ENCODE measurements around the gene SHC2. TPM values are rescaled to one million over a fixed set of nuclear protein-coding genes. Genes with fewer than 3 reads are reported as not detected.

SHC2 gene
- polyA plus RNA-seq, 1 donor from 2014 or later = not detected

DNA sequence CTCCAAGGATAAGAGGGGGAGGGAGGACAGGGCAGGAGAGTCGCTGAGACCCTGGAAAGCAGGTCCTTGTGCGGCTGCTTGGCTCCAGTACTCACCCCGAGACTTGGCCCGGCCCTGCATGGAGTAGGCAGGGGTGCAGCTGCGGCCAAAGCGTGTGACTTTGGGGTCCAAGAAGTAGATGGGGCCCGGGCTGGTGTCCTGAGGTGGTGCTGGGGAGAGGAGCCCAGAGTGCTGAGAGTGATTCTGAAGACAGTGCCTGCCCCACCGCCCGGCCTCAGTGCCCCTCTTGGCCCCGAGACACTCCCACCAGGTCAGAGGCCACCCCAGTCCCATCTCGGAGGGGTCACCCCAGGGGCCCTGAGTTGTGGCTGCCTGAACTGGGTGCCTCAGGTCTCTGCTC is 6.7 kb upstream of the SHC2 start:
- Mint-ChIP-seq H3K36me3 (no peaks in the 10 kb centered on the region), H3K4me3 (no peak overlapping the region), H3K27me3 (peaks cover 3% of the 10 kb centered on the region), H3K4me1 (no peaks in the 10 kb centered on the region), H3K27ac (peak overlapping the region in 1 of 3 donors; percentile 69), H3K9me3 (no peaks in the 10 kb centered on the region)

- H3K36me3 Mint-ChIP-seq = no peaks in the 10 kb centered on the region
- peaks cover 10% of the 10 kb centered on the region for H3K27me3 Mint-ChIP-seq
- H3K4me3 Mint-ChIP-seq = peak overlapping the region in 1 of 4 donors; percentile 25
- H3K9me3 Mint-ChIP-seq = no peaks in the 10 kb centered on the region
- no peak overlapping the region for H3K27ac Mint-ChIP-seq
- H3K4me1 Mint-ChIP-seq = no peaks in the 10 kb centered on the region
Measured at GRCh38 chr19:465056-465816, 4.4 kb upstream of the SHC2 start.

DNA sequence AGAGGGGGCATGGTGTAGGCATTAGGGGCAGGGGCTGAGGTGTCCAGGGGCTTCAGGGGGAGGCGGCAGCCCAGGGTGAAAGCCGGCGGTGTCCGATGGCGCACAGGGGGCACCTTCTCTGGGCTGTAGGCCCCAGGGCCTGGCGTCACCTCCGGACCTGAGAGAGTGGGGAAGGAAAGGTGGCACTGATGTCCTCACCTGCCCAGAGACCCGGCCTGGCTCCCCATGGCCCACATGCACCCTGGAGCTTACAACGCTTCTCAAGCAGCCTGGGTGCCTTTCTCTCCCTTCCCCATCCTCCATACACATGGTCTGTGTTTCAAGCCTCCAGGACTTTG is 3.3 kb upstream of the SHC2 start:
- Mint-ChIP-seq H3K27me3 (peaks cover 15% of the 10 kb centered on the region), H3K36me3 (no peaks in the 10 kb centered on the region), H3K4me3 (no peak overlapping the region), H3K27ac (no peak overlapping the region), H3K9me3 (no peaks in the 10 kb centered on the region), H3K4me1 (peaks cover 0 to 4% (median 0%) of the 10 kb centered on the region in 3 donors)

GRCh38 chr19:463483-464207 is 2.8 kb upstream of the SHC2 start:
- no peaks in the 10 kb centered on the region for H3K9me3 Mint-ChIP-seq
- no peak overlapping the region for H3K4me3 Mint-ChIP-seq
- no peaks in the 10 kb centered on the region for H3K36me3 Mint-ChIP-seq
- peaks cover 0 to 4% (median 0%) of the 10 kb centered on the region in 3 donors for H3K4me1 Mint-ChIP-seq
- H3K27ac Mint-ChIP-seq = no peak overlapping the region
- peaks cover 15% of the 10 kb centered on the region for H3K27me3 Mint-ChIP-seq

DNA sequence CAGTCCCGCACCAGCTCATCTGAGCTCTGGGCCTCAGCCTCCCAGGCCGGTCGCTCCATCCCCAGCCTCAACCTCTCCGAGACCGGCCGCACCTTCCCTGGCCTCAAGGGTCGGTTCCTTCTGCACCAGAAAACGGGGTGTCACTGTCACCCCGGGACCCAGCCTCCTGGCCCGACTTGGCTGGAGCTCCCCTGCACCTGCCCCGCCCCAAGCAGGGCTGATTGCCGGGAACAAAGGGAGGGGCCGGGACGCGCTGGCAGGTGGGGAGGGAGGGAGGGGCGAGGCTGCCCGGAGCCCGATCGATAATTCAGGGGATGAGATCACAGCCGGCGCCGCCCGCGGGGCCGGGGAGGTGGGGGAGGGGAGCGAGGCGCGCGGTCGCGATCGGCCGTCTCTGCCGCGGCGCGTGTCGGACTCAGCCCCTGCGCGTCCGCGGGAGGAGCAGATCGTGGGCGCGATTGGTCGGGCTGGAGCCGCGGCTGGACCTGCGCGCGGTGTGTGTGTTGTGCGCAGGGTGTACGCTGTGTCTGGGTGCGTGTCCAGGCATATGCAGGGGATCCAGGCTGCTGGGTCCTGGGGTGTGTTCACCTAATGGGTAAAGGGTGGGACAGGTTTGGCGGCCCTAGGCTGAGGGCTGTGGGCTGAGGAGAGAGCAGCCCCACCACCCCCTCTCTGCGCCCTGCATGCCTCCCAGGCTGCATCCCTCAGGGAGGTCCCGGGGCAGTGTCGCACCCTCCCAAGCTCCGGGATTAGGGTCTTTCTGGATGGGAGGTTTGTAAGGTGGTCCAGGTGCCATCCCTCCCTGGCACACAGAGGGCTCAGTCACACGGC is 1.1 kb upstream of the SHC2 start:
- peaks cover 0 to 4% (median 0%) of the 10 kb centered on the region in 3 donors for H3K4me1 Mint-ChIP-seq
- no peaks in the 10 kb centered on the region for H3K36me3 Mint-ChIP-seq
- no peaks in the 10 kb centered on the region for H3K9me3 Mint-ChIP-seq
- H3K27me3 Mint-ChIP-seq = peaks cover 15% of the 10 kb centered on the region
- peak overlapping the region in 3 of 4 donors; percentile 47 to 66 (median 55) for H3K4me3 Mint-ChIP-seq
- no peak overlapping the region for H3K27ac Mint-ChIP-seq

- Mint-ChIP-seq H3K4me1 (peaks cover 0 to 4% (median 0%) of the 10 kb centered on the region in 3 donors), H3K27me3 (peaks cover 15% of the 10 kb centered on the region), H3K4me3 (peak overlapping the region; percentile 60 to 82 (median 68)), H3K36me3 (no peaks in the 10 kb centered on the region), H3K9me3 (no peaks in the 10 kb centered on the region), H3K27ac (peak overlapping the region in 1 of 3 donors; percentile 60)
Measured at GRCh38 chr19:459724-460511, 915 bp downstream of the SHC2 start.

DNA sequence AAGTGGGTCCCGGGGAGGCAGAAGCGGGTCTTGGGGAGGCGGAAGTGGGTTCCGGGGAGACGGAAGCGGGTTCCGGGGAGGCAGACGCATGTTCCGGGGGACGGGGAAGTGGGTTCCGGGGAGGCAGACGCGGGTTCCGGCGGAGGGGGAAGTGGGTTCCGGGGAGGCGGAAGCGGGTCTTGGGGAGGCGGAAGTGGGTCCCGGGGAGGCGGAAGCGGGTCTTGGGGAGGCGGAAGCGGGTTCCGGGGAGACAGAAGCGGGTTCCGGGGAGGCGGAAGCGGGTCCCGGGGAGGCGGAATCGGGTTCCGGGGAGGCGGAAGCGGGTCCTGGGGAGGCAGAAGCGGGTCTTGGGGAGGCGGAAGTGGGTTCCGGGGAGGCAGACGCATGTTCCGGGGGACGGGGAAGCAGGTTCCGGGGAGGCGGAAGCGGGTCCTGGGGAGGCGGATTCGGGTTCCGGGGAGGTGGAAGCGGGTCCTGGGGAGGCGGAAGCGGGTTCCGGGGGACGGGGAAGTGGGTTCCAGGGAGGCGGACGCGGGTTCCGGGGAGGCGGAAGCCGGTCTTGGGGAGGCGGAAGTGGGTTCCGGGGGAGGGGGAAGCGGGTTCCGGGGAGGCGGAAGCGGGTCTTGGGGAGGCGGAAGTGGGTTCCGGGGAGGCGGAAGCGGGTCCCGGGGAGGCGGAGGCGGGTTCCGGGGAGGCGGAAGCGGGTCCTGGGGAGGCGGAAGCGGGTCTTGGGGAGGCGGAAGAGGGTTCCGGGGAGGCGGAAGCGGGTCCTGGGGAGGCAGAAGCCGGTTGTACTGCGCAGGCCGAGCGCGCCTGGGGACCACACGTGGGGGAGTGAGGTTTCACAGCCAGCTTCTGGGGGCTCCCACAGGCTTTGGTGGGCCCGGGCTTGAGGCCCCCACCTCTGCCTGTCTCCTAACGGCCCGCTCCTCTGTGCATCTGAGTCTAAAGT is 2.5 kb downstream of the SHC2 start:
- Mint-ChIP-seq H3K36me3 (no peaks in the 10 kb centered on the region), H3K4me1 (peaks cover 0 to 4% (median 0%) of the 10 kb centered on the region in 3 donors), H3K4me3 (no peak overlapping the region), H3K27me3 (peaks cover 15% of the 10 kb centered on the region), H3K9me3 (no peaks in the 10 kb centered on the region), H3K27ac (no peak overlapping the region)

DNA sequence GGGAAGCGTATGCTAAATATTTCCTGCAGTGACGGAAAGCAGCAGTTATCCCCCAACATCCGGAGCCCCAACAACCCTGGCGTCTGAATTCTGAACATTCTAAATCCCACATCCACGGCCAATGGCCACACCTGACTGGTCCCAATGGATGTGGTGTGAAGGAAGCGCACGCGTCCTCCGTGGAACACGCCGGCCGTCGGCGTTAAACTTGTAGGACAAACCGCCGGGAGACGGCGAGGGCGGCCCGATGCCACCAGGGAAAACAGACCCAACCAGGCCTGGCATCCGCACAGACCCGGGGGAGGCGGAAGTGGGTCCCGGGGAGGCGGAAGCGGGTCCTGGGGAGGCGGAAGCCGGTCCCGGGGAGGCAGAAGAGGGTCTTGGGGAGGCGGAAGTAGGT is 3.2 kb downstream of the SHC2 start:
- Mint-ChIP-seq H3K27ac (peak overlapping the region in 1 of 3 donors; percentile 62), H3K36me3 (no peaks in the 10 kb centered on the region), H3K4me3 (no peak overlapping the region)

DNA sequence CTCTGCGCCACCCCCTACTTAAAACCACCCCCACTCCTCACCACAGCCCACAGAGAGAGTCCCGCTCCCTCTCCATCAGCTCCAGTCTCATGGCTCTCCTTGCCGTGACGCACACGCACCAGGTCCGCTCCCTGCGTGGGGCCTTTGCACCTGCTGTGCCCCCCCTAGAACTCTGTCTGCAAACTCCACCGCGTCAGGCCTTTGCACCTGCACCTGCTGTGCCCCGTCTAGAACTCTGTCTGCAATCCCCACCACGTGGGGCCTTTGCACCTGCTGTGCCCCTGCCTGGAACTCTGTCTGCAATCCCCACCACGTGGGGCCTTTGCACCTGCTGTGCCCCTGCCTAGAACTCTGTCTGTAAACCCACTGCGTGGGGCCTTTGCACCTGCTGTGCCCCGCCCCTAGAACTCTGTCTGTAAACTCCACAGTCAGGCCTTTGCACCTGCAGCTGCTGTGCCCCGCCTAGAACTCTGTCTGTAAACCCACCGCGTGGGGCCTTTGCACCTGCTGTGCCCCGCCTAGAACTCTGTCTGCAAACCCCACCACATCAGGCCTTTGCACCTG is 4.2 kb downstream of the SHC2 start:
- no peak overlapping the region for H3K4me3 Mint-ChIP-seq
- H3K27ac Mint-ChIP-seq = no peak overlapping the region
- no peaks in the 10 kb centered on the region for H3K9me3 Mint-ChIP-seq
- H3K27me3 Mint-ChIP-seq = peaks cover 7% of the 10 kb centered on the region
- H3K36me3 Mint-ChIP-seq = no peaks in the 10 kb centered on the region
- peaks cover 0 to 4% (median 0%) of the 10 kb centered on the region in 3 donors for H3K4me1 Mint-ChIP-seq

More for the DNA sequence above, 3.2 kb downstream of the SHC2 start:
- H3K9me3 Mint-ChIP-seq = no peaks in the 10 kb centered on the region
- H3K27me3 Mint-ChIP-seq = peaks cover 12% of the 10 kb centered on the region
- H3K4me1 Mint-ChIP-seq = peaks cover 0 to 4% (median 0%) of the 10 kb centered on the region in 3 donors

GRCh38 chr19:455851-456546 is 4.8 kb downstream of the SHC2 start:
- Mint-ChIP-seq H3K4me1 (peaks cover 0 to 4% (median 0%) of the 10 kb centered on the region in 3 donors), H3K36me3 (no peaks in the 10 kb centered on the region), H3K27ac (no peak overlapping the region), H3K9me3 (no peaks in the 10 kb centered on the region), H3K4me3 (no peak overlapping the region), H3K27me3 (peaks cover 5% of the 10 kb centered on the region)

DNA sequence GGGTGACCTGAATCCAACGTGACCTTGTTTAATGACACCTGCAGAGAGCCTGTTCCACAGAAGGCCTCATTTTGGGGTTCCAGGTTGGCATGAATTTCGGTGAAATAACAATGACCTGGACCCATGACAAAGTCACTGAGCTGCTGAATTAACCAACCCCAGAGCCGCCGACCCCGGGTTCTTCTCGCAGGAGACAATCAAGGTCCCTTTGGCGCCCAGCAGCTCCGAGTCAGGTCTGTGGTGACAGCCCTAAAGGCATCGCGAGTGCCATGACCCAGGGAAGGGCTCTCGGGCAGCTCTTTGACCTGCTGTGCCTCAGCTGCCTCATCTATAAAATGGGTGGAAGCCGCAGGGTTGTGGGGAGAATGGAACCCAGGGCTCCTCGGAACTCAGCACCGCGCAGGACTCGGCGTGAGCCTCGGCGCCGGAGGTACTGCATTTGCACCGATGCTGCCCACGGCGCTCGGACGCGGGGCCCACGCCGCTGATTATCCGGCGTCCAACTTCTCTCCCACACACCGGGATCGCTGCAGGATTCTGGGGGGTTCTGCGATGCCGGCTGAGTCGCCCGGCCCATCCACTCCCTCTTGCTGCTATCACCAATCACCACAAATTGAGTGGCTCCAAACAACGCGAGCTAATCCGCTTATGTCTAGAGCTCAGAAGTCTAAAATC is 5.7 kb downstream of the SHC2 start:
- H3K27me3 Mint-ChIP-seq = peaks cover 5% of the 10 kb centered on the region
- peaks cover 0 to 4% (median 0%) of the 10 kb centered on the region in 3 donors for H3K4me1 Mint-ChIP-seq
- H3K36me3 Mint-ChIP-seq = no peaks in the 10 kb centered on the region
- H3K4me3 Mint-ChIP-seq = no peak overlapping the region
- H3K9me3 Mint-ChIP-seq = peaks cover 0 to 4% (median 3%) of the 10 kb centered on the region in 3 donors
- no peak overlapping the region for H3K27ac Mint-ChIP-seq

GRCh38 chr19:453606-454005 is 7.2 kb downstream of the SHC2 start:
- no peaks in the 10 kb centered on the region for H3K4me1 Mint-ChIP-seq
- H3K4me3 Mint-ChIP-seq = no peak overlapping the region
- no peaks in the 10 kb centered on the region for H3K36me3 Mint-ChIP-seq
- no peak overlapping the region for H3K27ac Mint-ChIP-seq
- peaks cover 0 to 4% (median 3%) of the 10 kb centered on the region in 3 donors for H3K9me3 Mint-ChIP-seq
- no peaks in the 10 kb centered on the region for H3K27me3 Mint-ChIP-seq
